Erythroblast (primary cell): Measurements from ENCODE around the gene EHBP1.

Experiments
- GATA1 ChIP-seq: IDR thresholded peaks from 2 replicates; pipeline ENCODE4 v1.6.1; 2011; ENCODE audit warnings: low read depth, mild to moderate bottlenecking, control low read depth, low read length, moderate library complexity
- POLR2A ChIP-seq: IDR thresholded peaks from 2 replicates; pipeline ENCODE4 v1.6.1; 2011; ENCODE audit warnings: mild to moderate bottlenecking, low read length

DNA sequence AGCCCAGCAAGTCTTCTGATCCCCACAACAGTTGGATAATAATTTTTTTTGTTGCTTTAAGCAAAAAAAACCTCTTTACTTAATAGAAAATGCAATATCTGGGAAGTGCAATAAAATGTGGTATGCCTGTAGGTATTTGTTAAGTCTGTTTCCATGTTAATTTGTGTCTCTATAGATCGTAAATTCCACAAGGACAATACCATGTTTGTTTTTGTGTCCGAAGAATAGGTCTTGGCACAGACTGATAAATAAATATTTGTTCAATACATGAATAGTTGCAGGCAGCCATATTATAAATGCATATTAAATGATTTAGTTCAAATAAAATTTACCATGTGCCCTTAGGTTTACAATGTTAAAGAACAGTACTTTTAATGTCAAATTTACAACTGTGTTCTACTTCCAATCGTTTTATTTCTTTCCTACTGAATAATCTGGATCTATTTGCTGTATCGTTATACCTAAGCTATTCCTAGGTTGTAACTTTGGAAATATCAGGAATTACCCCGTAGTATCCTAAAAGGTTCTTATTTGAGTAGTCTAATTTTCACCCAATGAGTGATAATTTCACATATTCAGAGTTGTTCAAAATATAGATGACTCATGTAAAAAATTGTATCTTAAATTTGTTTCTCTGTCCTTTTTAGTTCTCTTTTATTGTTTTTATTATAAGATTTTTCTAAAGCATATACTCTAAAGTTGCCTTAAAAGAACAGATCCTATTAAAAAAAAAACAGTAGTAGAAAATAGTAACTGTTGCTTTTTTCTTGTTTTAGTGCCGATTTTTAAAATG, 151.8 kb downstream of the EHBP1 start:
- TF ChIP-seq POLR2A (no peak), GATA1 (no peak)
